Measurements from ENCODE around the gene BEGAIN.
A peak's percentile ranks its signal among the peaks of the same experiment; 100 is the strongest.

BEGAIN gene

DNA sequence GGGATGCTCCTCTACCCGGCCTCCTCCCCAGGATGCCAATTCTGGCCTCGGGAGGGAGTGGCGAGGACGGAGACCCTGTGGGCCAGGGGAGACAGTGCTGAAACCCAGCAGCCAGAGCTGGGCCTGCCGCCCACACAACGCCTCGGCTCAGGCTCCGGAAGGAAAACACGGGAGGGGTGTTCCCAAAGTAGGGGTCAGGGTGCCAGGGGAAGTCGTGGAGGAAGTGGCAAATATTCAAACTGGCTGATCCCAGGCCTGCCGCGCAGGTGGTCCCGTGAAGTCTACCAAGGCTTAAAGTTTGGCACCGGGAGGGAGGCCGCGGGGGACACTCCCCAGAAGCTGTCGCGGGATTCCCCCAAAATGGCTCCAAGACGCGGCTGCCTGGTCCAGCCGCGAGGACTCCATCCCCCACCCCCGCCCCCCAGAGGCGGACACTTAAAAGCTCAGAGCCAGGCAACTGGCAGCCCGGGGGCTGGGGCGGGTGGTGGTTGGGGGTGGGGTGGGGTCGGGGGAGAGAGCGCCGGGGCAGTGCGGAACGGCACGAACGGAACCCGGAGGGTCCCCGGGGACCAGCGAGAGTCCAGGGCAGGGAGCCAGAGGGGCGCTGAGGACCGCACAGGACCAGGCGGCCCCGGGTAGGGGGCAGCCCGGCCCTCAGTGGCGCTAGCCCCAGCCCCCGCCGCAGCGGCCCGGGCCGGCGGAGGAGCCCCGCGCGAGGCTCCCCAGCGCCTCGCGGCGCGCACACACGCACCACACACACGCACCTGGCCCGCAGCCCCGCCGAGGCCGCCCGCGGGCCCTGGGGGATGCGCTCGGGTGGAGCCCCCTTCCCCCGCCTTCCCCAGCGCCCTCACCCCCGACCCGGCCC lies 20.0 kb downstream of the BEGAIN start:
- peaks cover 9% of the 10 kb centered on the region for H3K4me1 ChIP-seq (ENCODE audit: control insufficient read depth, insufficient read depth, low read length, poor library complexity, severe bottlenecking)
- no peaks in the 10 kb centered on the region for H3K36me3 ChIP-seq (ENCODE audit: control insufficient read depth, insufficient read depth, low read length)
- no peak overlapping the region for H3K27ac ChIP-seq (ENCODE audit: insufficient read depth, low read length, poor library complexity, severe bottlenecking)
- peak overlapping the region; percentile 62 for H3K4me3 ChIP-seq (ENCODE audit: insufficient read depth, low read depth, low read length, poor library complexity, severe bottlenecking)
- peaks cover 19% of the 10 kb centered on the region for H3K27me3 ChIP-seq (replicated peaks; ENCODE audit: control insufficient read depth, insufficient read depth, low read length, poor library complexity, severe bottlenecking)
- H3K9me3 ChIP-seq (ENCODE audit: control insufficient read depth, low read length) = no peaks in the 10 kb centered on the region
- DNase-seq = no peak

DNA sequence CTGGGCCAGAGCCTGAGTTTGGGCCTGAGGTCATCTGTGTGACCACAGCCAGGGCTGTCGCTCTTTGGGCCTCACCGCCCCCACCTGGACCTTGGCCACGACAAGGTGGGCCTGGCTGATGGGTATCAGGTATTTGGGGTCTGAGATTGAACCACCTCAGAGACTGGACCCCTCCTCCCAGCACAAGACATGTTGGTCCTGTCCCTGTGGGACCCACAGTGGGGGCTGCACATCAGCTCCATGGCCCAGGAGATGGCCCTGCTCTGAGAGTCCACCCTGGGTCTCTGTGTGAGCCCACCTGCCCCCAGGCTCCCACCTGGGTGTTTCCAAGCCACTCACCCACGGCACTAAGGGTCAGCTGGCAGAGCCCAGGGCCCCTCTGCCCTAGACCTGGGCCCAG lies 20.6 kb downstream of the BEGAIN start:
- Histone ChIP-seq H3K9me3 (ENCODE audit: control insufficient read depth, low read length) (no peaks in the 10 kb centered on the region), H3K36me3 (ENCODE audit: control insufficient read depth, insufficient read depth, low read length) (no peaks in the 10 kb centered on the region), H3K27me3 (replicated peaks; ENCODE audit: control insufficient read depth, insufficient read depth, low read length, poor library complexity, severe bottlenecking) (peaks cover 19% of the 10 kb centered on the region), H3K4me3 (ENCODE audit: insufficient read depth, low read depth, low read length, poor library complexity, severe bottlenecking) (peak overlapping the region; percentile 44), H3K4me1 (ENCODE audit: control insufficient read depth, insufficient read depth, low read length, poor library complexity, severe bottlenecking) (peaks cover 9% of the 10 kb centered on the region), H3K27ac (ENCODE audit: insufficient read depth, low read length, poor library complexity, severe bottlenecking) (no peak overlapping the region)
- DNase-seq = no peak

DNA sequence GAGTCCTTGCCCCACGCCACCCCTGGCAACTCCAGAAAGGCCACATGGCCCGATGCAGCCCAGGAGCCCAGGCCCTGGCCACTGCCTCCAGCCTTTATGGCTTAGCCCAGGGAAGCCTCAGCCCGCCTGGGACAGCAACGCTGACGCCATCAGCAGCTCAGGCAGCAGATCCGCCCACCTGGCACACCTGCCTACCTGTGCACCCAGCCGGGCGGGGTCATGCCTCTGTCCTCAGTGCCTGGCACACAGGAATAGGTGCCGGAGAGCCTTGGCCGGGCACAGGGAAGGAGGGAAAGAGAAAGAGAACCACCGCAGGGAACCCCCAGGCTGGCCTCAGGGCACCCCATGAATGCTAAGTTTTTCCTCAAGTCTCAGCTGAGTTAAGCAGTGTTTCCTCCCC lies 21.1 kb downstream of the BEGAIN start:
- DNase-seq = no peak
- Histone ChIP-seq H3K4me1 (ENCODE audit: control insufficient read depth, insufficient read depth, low read length, poor library complexity, severe bottlenecking) (peaks cover 9% of the 10 kb centered on the region), H3K4me3 (ENCODE audit: insufficient read depth, low read depth, low read length, poor library complexity, severe bottlenecking) (no peak overlapping the region), H3K36me3 (ENCODE audit: control insufficient read depth, insufficient read depth, low read length) (no peaks in the 10 kb centered on the region), H3K27ac (ENCODE audit: insufficient read depth, low read length, poor library complexity, severe bottlenecking) (no peak overlapping the region), H3K9me3 (ENCODE audit: control insufficient read depth, low read length) (no peaks in the 10 kb centered on the region), H3K27me3 (replicated peaks; ENCODE audit: control insufficient read depth, insufficient read depth, low read length, poor library complexity, severe bottlenecking) (peaks cover 19% of the 10 kb centered on the region)

- Histone ChIP-seq H3K4me3 (ENCODE audit: insufficient read depth, low read depth, low read length, poor library complexity, severe bottlenecking) (no peak overlapping the region), H3K27me3 (replicated peaks; ENCODE audit: control insufficient read depth, insufficient read depth, low read length, poor library complexity, severe bottlenecking) (peaks cover 19% of the 10 kb centered on the region), H3K4me1 (ENCODE audit: control insufficient read depth, insufficient read depth, low read length, poor library complexity, severe bottlenecking) (peaks cover 9% of the 10 kb centered on the region), H3K9me3 (ENCODE audit: control insufficient read depth, low read length) (no peaks in the 10 kb centered on the region), H3K36me3 (ENCODE audit: control insufficient read depth, insufficient read depth, low read length) (no peaks in the 10 kb centered on the region), H3K27ac (ENCODE audit: insufficient read depth, low read length, poor library complexity, severe bottlenecking) (no peak overlapping the region)
- no peak for DNase-seq
Observed at GRCh38 chr14:100565650-100566049, 21.6 kb downstream of the BEGAIN start.

DNA sequence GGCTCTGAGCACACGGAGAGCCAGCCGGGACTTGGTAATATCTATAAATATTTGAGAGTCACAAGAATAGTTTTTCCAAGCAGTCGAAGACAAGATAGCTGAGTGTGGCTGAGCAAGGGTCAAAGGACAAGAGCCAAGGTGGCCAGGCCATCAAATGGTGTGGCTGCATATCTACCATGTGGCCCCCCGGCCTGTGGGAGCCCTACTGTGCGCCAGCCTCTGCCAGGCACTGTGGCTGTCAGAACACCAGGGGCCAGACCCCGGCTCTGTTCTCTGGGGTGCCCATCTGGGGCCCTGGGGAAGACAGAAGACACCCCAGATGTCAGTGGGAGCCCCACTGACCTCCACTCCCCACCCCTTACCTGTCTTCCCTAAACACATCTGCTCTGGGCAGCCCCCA lies 22.7 kb downstream of the BEGAIN start:
- Histone ChIP-seq H3K27ac (ENCODE audit: insufficient read depth, low read length, poor library complexity, severe bottlenecking) (no peak overlapping the region), H3K4me1 (ENCODE audit: control insufficient read depth, insufficient read depth, low read length, poor library complexity, severe bottlenecking) (peaks cover 9% of the 10 kb centered on the region), H3K9me3 (ENCODE audit: control insufficient read depth, low read length) (no peaks in the 10 kb centered on the region), H3K4me3 (ENCODE audit: insufficient read depth, low read depth, low read length, poor library complexity, severe bottlenecking) (no peak overlapping the region), H3K36me3 (ENCODE audit: control insufficient read depth, insufficient read depth, low read length) (no peaks in the 10 kb centered on the region), H3K27me3 (replicated peaks; ENCODE audit: control insufficient read depth, insufficient read depth, low read length, poor library complexity, severe bottlenecking) (peaks cover 17% of the 10 kb centered on the region)
- DNase-seq = no peak

DNA sequence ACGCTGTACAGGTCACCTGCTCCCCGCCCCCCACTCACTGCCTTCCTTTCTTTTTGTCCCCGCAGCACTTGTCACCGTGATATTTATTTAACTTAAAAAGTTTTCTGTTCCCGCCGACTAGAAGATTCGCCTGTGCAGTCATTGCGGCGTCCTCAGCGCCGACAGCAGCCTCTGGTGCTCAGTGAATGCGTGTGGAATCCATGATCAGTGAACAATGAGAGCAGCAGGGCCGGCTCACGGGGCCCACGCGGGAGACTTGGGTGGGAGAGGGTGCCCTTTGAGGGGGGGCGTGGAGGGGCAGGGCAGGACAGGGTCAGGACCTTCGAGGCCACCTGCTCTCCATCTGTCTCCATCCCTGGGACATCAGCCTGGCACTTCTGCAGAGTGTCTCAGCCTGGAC lies 24.5 kb downstream of the BEGAIN start:
- Histone ChIP-seq H3K4me3 (ENCODE audit: insufficient read depth, low read depth, low read length, poor library complexity, severe bottlenecking) (no peak overlapping the region), H3K27me3 (replicated peaks; ENCODE audit: control insufficient read depth, insufficient read depth, low read length, poor library complexity, severe bottlenecking) (peaks cover 2% of the 10 kb centered on the region), H3K27ac (ENCODE audit: insufficient read depth, low read length, poor library complexity, severe bottlenecking) (no peak overlapping the region), H3K9me3 (ENCODE audit: control insufficient read depth, low read length) (no peaks in the 10 kb centered on the region), H3K4me1 (ENCODE audit: control insufficient read depth, insufficient read depth, low read length, poor library complexity, severe bottlenecking) (peaks cover 4% of the 10 kb centered on the region), H3K36me3 (ENCODE audit: control insufficient read depth, insufficient read depth, low read length) (no peaks in the 10 kb centered on the region)
- no peak for DNase-seq

- Histone ChIP-seq H3K4me3 (ENCODE audit: insufficient read depth, low read depth, low read length, poor library complexity, severe bottlenecking) (no peak overlapping the region), H3K36me3 (ENCODE audit: control insufficient read depth, insufficient read depth, low read length) (no peaks in the 10 kb centered on the region), H3K27ac (ENCODE audit: insufficient read depth, low read length, poor library complexity, severe bottlenecking) (no peak overlapping the region), H3K4me1 (ENCODE audit: control insufficient read depth, insufficient read depth, low read length, poor library complexity, severe bottlenecking) (no peaks in the 10 kb centered on the region), H3K27me3 (replicated peaks; ENCODE audit: control insufficient read depth, insufficient read depth, low read length, poor library complexity, severe bottlenecking) (no peaks in the 10 kb centered on the region), H3K9me3 (ENCODE audit: control insufficient read depth, low read length) (no peaks in the 10 kb centered on the region)
- no peak for DNase-seq
Observed at GRCh38 chr14:100561005-100561404, 26.2 kb downstream of the BEGAIN start.

DNA sequence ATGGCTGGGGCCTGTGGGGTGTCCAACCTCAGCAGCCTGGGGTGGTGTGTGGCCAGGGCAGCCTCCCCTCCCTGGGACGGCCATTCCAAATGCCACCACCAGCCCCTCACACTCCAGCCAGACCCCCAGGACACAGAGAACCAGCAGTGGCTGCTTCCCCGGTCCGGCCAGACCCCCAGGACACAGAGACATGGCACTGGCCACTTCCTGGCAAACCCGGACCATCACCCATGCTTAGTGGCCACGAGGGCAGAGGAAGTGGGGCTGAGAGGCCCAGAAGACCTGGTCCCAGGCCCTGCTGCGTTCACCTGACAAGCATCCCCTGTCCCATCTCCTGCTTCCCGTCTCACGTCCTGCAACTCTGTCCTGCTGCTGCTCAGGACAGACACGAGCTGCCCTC lies 26.7 kb downstream of the BEGAIN start:
- H3K27ac ChIP-seq (ENCODE audit: insufficient read depth, low read length, poor library complexity, severe bottlenecking) = no peak overlapping the region
- no peak for DNase-seq
- H3K9me3 ChIP-seq (ENCODE audit: control insufficient read depth, low read length) = no peaks in the 10 kb centered on the region
- H3K27me3 ChIP-seq (replicated peaks; ENCODE audit: control insufficient read depth, insufficient read depth, low read length, poor library complexity, severe bottlenecking) = no peaks in the 10 kb centered on the region
- no peaks in the 10 kb centered on the region for H3K4me1 ChIP-seq (ENCODE audit: control insufficient read depth, insufficient read depth, low read length, poor library complexity, severe bottlenecking)
- no peak overlapping the region for H3K4me3 ChIP-seq (ENCODE audit: insufficient read depth, low read depth, low read length, poor library complexity, severe bottlenecking)
- no peaks in the 10 kb centered on the region for H3K36me3 ChIP-seq (ENCODE audit: control insufficient read depth, insufficient read depth, low read length)

DNA sequence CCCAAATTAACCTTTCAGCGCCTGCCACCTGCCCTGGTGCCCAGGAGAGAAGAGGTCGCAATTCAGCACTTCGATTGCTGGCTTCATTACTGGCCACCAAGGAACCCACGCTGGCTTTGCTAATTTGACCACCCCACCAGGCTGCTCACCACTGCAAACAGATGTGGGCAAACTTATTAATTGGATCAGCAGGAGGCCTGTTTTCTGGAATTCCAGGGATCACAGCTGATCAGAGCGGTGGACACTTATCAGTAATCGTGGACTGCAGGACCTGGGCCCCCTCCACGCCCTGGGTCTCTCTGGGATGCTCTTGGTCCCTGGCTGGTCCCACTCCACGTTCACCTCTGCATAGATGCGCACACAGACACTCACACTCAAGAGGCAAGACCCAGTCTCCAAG lies 27.8 kb downstream of the BEGAIN start:
- H3K27me3 ChIP-seq (replicated peaks; ENCODE audit: control insufficient read depth, insufficient read depth, low read length, poor library complexity, severe bottlenecking) = no peaks in the 10 kb centered on the region
- no peaks in the 10 kb centered on the region for H3K36me3 ChIP-seq (ENCODE audit: control insufficient read depth, insufficient read depth, low read length)
- no peak overlapping the region for H3K4me3 ChIP-seq (ENCODE audit: insufficient read depth, low read depth, low read length, poor library complexity, severe bottlenecking)
- H3K4me1 ChIP-seq (ENCODE audit: control insufficient read depth, insufficient read depth, low read length, poor library complexity, severe bottlenecking) = no peaks in the 10 kb centered on the region
- DNase-seq = no peak
- H3K9me3 ChIP-seq (ENCODE audit: control insufficient read depth, low read length) = no peaks in the 10 kb centered on the region
- no peak overlapping the region for H3K27ac ChIP-seq (ENCODE audit: insufficient read depth, low read length, poor library complexity, severe bottlenecking)

GRCh38 chr14:100558966-100559365 lies 28.3 kb downstream of the BEGAIN start:
- Histone ChIP-seq H3K27me3 (replicated peaks; ENCODE audit: control insufficient read depth, insufficient read depth, low read length, poor library complexity, severe bottlenecking) (no peaks in the 10 kb centered on the region), H3K27ac (ENCODE audit: insufficient read depth, low read length, poor library complexity, severe bottlenecking) (no peak overlapping the region), H3K4me3 (ENCODE audit: insufficient read depth, low read depth, low read length, poor library complexity, severe bottlenecking) (no peak overlapping the region), H3K36me3 (ENCODE audit: control insufficient read depth, insufficient read depth, low read length) (no peaks in the 10 kb centered on the region), H3K4me1 (ENCODE audit: control insufficient read depth, insufficient read depth, low read length, poor library complexity, severe bottlenecking) (no peaks in the 10 kb centered on the region), H3K9me3 (ENCODE audit: control insufficient read depth, low read length) (no peaks in the 10 kb centered on the region)
- DNase-seq = no peak

All from effector memory CD4-positive, alpha-beta T cell (primary cell).